IgD-negative memory B cell (primary cell): Measurements from ENCODE around the gene SEC22A. TPM values are rescaled to one million over a fixed set of nuclear protein-coding genes. Genes with fewer than 3 reads are reported as not detected.

Source experiments
- H3K27ac Mint-ChIP-seq, 3 donors: one replicate each; pipeline ENCODE4 v1.8.0; 2020 to 2022; ENCODE audit warnings: mild to moderate bottlenecking in 3 of 3, mixed read lengths in 3 of 3, moderate library complexity in 1 of 3
- H3K27me3 Mint-ChIP-seq: one replicate; pipeline ENCODE4 v1.8.0; 2021; ENCODE audit warnings: mixed read lengths
- H3K36me3 Mint-ChIP-seq: one replicate; pipeline ENCODE4 v1.8.0; 2020; ENCODE audit warnings: mild to moderate bottlenecking, mixed read lengths
- H3K4me1 Mint-ChIP-seq, 3 donors: one replicate each; pipeline ENCODE4 v1.8.0; 2020 to 2022; ENCODE audit warnings: mixed read lengths in 3 of 3, mild to moderate bottlenecking in 1 of 3
- H3K4me3 Mint-ChIP-seq, 4 donors: one replicate each; pipeline ENCODE4 v1.8.0; 2020 to 2022; ENCODE audit warnings: mild to moderate bottlenecking in 4 of 4, mixed read lengths in 4 of 4, moderate library complexity in 3 of 4
- H3K9me3 Mint-ChIP-seq, 3 donors: one replicate each; pipeline ENCODE4 v1.8.0; 2020 to 2021; ENCODE audit warnings: mixed read lengths in 3 of 3, mild to moderate bottlenecking in 1 of 3
- polyA plus RNA-seq: library from polyadenylated mRNA; unstranded; fragments of 300-500 nt; fragmentation: Illumina TruSeq; gene quantifications from one replicate; pipeline ENCODE4 v1.2.3, GENCODE V29; 2021

SEC22A gene
- polyA plus RNA-seq, 1 donor from 2014 or later = 10.9 TPM

DNA sequence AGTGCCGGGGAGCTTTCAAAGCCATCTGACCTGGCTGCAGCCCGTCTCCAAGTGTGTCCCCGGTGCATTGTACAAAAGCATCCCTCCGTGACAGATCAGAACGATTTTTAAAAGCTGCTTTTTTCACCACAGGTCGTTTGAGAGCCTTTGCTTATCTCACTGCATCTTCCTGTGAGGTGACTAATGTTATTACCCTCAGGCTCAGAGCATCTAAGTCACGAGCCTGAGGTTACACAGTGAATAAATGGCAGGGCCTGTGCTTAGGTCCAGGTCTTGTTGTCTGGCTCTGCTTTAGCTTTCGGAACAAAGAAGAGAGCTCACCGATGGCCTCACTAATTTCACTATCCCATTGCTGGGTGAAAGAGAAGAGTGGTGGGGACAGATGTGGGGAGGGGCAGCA, 83.3 kb downstream of the SEC22A start:
- peaks cover 0 to 3% (median 0%) of the 10 kb centered on the region in 3 donors for H3K9me3 Mint-ChIP-seq
- no peak overlapping the region for H3K4me3 Mint-ChIP-seq
- peaks cover 2% of the 10 kb centered on the region for H3K27me3 Mint-ChIP-seq
- H3K36me3 Mint-ChIP-seq = peaks cover 6% of the 10 kb centered on the region
- no peak overlapping the region for H3K27ac Mint-ChIP-seq
- peaks cover 0 to 2% (median 0%) of the 10 kb centered on the region in 3 donors for H3K4me1 Mint-ChIP-seq

DNA sequence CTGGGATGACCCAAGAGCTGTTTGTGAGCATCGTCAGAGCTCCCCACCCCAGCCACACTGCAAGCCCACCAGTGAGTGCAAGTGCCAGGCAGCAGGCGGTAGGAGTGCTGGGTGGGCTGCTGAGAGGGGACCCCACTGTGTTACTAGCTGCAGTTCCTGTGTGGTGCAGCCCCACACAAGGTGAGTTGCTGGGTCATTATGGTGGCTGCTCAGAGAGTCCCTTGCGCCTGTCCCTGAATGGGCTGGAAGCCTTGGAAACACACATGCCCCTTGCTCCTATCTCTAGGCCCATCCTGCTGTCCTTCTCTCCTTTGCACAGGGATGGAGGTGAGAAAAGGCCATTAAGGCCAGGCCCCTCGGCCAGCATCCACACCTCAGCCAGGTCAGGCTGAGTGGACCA, 83.7 kb downstream of the SEC22A start:
- H3K36me3 Mint-ChIP-seq = peaks cover 3% of the 10 kb centered on the region
- peaks cover 0 to 3% (median 0%) of the 10 kb centered on the region in 3 donors for H3K9me3 Mint-ChIP-seq
- H3K4me3 Mint-ChIP-seq = no peak overlapping the region
- peaks cover 0 to 3% (median 0%) of the 10 kb centered on the region in 3 donors for H3K4me1 Mint-ChIP-seq
- peaks cover 2% of the 10 kb centered on the region for H3K27me3 Mint-ChIP-seq
- no peak overlapping the region for H3K27ac Mint-ChIP-seq

DNA sequence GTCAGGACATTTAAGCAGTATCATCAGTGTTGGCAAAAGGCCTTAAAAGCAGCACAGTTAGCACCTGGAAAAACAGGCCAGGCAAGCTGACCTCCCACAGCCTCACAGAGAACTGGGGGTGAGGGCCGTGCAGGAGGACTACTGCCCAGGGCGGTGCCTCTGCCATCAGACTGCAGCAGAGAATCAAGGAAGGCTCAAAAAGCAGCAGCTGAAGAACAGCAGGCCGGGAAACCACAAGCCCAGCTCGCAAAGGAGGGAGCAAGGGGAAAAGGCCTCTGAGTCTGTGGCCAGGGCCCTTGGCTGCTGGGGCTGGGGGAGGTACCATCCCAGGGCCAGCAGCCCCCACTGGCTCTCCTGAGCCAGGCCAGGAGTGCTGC, 84.2 kb downstream of the SEC22A start:
- Mint-ChIP-seq H3K27ac (no peak overlapping the region), H3K36me3 (peaks cover 3% of the 10 kb centered on the region), H3K4me3 (no peak overlapping the region), H3K27me3 (peaks cover 2% of the 10 kb centered on the region), H3K4me1 (peaks cover 0 to 3% (median 0%) of the 10 kb centered on the region in 3 donors), H3K9me3 (peaks cover 0 to 3% (median 0%) of the 10 kb centered on the region in 3 donors)

DNA sequence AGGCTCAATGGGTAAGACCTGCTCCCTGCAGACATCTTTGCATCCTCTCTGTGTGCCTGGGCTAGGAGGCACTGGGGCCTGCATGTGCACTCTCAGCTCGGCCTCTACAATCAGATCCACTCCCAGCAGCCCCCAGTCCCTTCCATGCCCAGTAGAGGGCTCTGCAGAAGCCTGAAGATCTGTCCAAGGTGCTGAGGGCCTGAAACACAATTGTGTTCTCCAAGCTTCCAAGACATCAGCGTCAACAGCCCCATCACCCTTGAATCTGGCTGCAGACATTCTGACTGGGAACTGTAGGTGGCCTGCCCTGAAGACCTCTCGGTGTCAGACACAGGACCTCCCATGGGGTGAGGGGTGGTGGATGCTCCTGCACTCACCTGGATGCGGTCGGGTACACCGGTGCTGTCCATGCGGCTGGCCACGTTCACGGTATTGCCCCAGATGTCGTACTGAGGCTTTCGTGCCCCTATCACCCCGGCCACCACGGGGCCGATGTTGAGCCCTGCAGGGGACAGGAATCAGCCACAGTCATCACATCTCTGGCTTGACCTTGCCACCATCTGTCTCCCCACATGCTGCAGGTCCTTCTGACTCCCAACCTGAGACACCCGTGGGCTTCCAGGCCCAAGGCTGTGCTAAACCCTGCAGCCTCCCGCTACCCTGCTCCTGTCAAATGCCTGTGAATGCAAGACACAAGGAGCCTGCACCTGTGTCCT, 84.7 kb downstream of the SEC22A start:
- Mint-ChIP-seq H3K36me3 (peaks cover 5% of the 10 kb centered on the region), H3K4me1 (peaks cover 0 to 3% (median 0%) of the 10 kb centered on the region in 3 donors), H3K9me3 (peaks cover 0 to 3% (median 0%) of the 10 kb centered on the region in 3 donors), H3K27ac (no peak overlapping the region), H3K4me3 (no peak overlapping the region), H3K27me3 (peaks cover 2% of the 10 kb centered on the region)

DNA sequence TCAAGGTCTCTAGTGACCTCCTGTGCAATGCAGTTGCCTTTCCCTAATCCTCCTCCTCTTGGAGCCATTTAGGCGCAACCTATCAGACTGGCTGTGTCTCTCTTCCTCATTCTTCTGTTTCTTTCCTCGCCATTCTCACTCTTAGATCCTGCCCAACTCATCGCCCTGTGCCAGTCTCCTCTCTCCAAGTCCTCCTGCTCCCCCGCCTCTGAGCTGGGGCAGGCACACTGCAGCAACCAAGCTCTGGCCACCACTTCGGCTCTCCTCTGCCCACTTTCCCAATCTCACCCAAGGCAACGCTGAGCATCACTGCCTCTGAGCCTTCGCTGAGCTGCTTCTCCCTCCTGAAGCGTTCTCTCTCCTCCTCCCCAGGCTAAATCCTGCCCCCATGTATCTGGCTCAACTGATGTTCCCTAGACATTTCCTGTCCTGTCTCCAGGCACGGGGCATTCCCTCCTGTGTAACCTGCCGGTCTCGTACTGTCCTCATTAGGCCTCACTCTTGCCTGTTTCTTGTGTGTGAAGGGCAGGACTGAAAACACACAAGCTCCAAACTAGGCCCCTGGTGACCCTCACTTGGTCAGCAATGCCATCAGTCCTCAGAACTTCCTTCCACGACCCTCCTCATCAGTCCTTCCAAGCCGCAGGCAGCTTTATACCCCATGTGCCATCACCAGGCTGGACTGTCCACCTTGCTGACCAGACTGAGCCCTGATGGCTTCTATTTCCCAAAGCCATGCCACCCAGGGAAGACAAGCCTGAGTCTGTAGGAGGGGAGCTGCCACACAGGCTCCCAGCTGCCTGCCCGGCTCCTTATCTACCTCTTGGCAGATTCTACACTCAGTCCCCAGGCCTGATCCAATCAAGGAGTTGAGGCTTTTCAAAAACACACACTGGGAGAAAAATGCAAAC, 85.6 kb downstream of the SEC22A start:
- Mint-ChIP-seq H3K27ac (no peak overlapping the region), H3K36me3 (peaks cover 4% of the 10 kb centered on the region), H3K4me1 (peaks cover 0 to 3% (median 0%) of the 10 kb centered on the region in 3 donors), H3K4me3 (no peak overlapping the region), H3K9me3 (peaks cover 0 to 3% (median 0%) of the 10 kb centered on the region in 3 donors), H3K27me3 (peaks cover 2% of the 10 kb centered on the region)

DNA sequence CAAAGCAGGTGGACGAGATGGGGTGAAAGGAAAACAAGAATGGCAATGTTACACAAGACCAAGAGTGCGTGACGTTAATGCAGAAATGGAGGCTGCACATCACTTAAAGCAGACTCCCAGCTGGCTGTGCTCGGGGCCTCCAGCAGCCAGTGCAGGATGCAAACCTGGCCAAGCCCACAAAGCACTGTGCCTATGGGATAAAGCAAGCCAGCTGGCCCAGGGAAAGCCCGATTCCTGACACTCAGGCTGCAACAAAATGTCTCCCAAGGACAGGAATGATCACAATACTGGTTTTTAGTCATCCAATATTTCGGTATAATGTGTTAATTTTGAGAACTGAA, 86.2 kb downstream of the SEC22A start:
- Mint-ChIP-seq H3K4me1 (peaks cover 0 to 3% (median 0%) of the 10 kb centered on the region in 3 donors), H3K27me3 (peaks cover 2% of the 10 kb centered on the region)

DNA sequence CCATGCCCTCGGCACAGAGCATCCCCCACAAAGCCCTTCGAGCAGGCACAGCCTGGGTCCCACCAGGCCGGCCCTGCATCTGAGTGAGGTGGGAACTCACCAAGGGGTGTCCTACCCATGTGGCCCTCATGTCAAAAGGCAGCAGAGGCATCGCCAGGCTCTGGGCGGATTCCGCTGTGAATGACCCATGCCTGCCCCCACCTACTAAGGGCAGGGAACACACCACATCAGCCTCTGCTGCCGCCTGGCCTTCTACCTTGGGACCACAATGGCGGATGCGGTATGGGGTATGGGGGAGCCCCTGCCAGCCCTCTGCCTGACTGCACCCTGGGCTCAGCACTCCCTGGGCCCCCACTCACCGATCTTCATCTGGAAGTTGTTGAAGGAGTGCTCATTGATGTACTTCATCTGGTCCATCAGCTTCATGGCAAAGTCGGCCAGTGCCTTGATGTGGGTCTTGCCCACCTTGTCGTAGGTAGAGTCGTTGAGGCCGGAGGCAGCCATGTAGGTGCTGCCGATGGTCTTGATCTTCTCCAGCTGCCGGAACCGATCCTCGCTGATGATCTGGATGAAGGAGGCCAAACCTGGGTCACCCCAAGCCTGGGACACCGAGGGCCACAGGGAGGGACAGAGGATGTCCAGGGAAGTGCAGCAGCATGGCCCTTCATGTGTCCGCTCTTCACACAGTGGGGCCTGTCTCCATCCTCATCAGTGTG, 87.8 kb downstream of the SEC22A start:
- Mint-ChIP-seq H3K27ac (no peak overlapping the region), H3K4me3 (no peak overlapping the region), H3K4me1 (peaks cover 0 to 3% (median 0%) of the 10 kb centered on the region in 3 donors), H3K36me3 (peaks cover 3% of the 10 kb centered on the region), H3K27me3 (peaks cover 5% of the 10 kb centered on the region), H3K9me3 (peaks cover 0 to 3% (median 0%) of the 10 kb centered on the region in 3 donors)

More for the DNA sequence above, 86.2 kb downstream of the SEC22A start:
- peaks cover 2% of the 10 kb centered on the region for H3K36me3 Mint-ChIP-seq
- peaks cover 0 to 3% (median 0%) of the 10 kb centered on the region in 3 donors for H3K9me3 Mint-ChIP-seq
- H3K27ac Mint-ChIP-seq = no peak overlapping the region
- no peak overlapping the region for H3K4me3 Mint-ChIP-seq

DNA sequence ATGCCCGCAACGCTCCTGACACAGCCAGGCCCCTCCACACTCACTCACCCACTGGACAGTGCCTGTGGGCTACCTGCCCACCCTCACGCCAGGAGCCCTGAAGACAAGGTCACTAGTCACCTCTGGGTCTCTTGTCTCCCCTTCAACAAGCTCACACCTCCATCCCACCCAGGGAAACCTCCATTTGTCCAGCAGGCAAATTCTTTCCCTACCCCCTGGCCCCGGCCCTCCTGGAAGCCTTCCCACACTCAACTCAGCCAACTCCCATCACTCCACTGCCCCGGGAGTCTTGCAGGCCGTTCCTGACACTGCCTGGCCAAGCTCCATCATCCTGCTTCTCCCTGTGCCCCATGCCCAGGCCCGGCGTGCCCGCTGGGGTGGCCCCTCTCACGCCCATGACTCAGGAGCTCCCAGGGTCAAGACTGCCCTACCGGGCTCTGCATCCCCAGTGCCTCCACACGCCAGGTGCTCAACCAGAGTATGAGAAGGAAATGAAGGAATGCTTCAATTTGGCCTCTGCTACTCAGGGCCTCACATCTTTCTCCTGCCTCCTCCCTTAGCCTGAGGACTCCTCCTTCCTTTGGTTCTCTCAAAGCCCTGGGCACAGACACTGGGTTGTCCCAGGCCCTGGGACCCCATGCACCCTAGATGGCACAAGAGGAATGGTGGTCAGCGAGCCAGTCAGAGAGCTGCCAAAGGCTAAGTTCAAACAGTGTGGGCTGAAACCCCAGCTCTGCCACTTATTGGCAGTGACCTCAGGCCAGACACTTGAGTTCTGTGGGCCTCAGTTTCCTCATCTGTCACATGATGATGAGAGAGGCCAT, 88.6 kb downstream of the SEC22A start:
- peaks cover 0 to 3% (median 0%) of the 10 kb centered on the region in 3 donors for H3K4me1 Mint-ChIP-seq
- peaks cover 0 to 3% (median 0%) of the 10 kb centered on the region in 3 donors for H3K9me3 Mint-ChIP-seq
- peak overlapping the region in 1 of 4 donors; percentile 55 for H3K4me3 Mint-ChIP-seq
- H3K36me3 Mint-ChIP-seq = peaks cover 3% of the 10 kb centered on the region
- H3K27ac Mint-ChIP-seq = no peak overlapping the region
- H3K27me3 Mint-ChIP-seq = peaks cover 5% of the 10 kb centered on the region

DNA sequence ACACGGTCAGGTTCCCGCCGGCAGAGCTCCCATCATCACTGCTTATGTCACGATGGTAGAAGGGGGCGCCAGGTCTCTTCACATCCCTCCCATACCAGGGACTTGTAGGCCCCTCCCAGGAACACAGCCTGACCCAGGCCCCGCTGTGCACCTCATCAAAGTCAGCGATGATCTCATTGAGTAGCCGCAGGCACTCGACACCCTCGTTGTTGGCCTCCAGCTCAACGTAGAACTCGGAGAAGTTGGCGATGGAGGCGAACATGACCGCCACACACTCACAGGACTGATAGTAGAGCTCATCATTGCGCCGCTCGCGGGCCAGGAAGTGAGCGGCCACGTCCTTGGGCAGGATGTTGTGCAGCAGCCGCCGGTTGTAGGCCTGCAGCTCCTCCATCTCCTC, 89.2 kb downstream of the SEC22A start:
- Mint-ChIP-seq H3K36me3 (peaks cover 3% of the 10 kb centered on the region), H3K4me3 (no peak overlapping the region), H3K27ac (no peak overlapping the region), H3K9me3 (peaks cover 0 to 3% (median 0%) of the 10 kb centered on the region in 3 donors), H3K27me3 (peaks cover 5% of the 10 kb centered on the region), H3K4me1 (peaks cover 0 to 3% (median 0%) of the 10 kb centered on the region in 3 donors)

DNA sequence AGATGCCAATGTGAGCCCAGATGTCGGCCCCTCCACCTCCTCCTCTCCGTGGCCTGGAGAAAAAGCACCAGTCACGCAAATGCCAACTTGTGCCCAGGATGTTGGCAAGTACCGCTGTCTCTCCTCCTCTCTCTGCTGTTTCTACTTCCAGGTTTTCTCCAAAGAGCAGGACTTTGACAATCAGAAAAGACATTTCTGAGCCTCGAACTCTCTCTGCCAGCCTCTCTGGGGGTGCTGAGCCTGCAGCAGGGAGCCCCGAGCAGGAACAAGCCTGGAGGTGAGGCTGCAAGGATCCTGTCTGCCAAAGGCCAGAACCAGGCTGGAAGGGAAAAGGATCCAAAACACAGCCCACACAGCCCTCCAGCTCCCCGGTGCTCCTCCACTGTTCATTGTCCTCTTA, 89.7 kb downstream of the SEC22A start:
- H3K4me3 Mint-ChIP-seq = no peak overlapping the region
- H3K36me3 Mint-ChIP-seq = peaks cover 3% of the 10 kb centered on the region
- peaks cover 0 to 3% (median 0%) of the 10 kb centered on the region in 3 donors for H3K4me1 Mint-ChIP-seq
- peaks cover 0 to 3% (median 0%) of the 10 kb centered on the region in 3 donors for H3K9me3 Mint-ChIP-seq
- H3K27me3 Mint-ChIP-seq = peaks cover 5% of the 10 kb centered on the region
- H3K27ac Mint-ChIP-seq = no peak overlapping the region

DNA sequence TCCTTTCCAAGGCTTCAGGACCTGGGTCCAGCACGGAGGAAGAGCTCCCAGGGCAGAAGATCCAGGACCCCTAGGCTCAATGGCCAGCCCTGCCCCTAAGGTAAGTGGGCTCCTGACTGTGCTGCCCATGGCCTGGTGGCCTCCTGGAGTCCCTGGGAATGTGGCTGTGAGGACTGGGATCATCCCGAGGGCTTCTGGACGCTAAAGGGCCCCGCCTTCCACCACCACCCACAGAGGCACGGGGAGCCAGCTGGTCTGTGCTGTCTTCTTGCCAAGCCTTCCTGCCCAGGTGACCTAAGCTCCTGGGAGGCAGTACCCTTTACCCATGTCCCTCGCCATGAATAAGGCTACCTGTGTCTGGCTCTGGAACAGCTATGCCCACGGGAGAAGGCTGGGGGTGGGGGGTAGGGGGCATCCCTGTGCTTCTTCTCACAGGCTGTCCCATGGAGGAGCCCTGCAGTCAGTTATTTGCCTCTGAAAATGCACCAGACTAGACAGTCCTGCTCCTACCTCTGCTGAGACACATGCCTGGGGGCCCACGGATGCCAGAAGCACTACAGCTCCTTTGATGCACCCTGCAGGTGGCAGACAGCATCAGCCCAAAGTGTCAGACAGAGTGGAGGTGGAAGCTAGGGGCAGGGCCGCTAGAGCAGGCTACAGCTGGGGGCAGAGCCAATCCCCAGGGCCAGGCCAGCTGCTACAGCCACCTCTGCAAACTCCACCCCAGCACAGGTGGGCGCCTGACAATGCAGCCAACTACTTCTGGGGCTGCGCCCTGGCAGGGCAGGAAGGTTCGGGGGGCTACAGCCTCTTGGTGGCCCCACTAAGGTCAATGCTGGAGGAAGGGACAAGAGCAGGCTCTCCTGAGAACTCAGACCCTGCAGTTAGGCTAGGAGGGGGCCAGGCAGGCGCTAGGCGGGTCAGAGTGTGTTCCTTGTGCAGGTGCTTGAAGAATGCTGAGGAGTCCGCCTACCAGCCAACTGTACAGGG, 90.9 kb downstream of the SEC22A start:
- peaks cover 3% of the 10 kb centered on the region for H3K36me3 Mint-ChIP-seq
- no peak overlapping the region for H3K27ac Mint-ChIP-seq
- peaks cover 4% of the 10 kb centered on the region for H3K27me3 Mint-ChIP-seq
- no peaks in the 10 kb centered on the region for H3K9me3 Mint-ChIP-seq
- H3K4me3 Mint-ChIP-seq = no peak overlapping the region
- peaks cover 0 to 3% (median 0%) of the 10 kb centered on the region in 3 donors for H3K4me1 Mint-ChIP-seq

DNA sequence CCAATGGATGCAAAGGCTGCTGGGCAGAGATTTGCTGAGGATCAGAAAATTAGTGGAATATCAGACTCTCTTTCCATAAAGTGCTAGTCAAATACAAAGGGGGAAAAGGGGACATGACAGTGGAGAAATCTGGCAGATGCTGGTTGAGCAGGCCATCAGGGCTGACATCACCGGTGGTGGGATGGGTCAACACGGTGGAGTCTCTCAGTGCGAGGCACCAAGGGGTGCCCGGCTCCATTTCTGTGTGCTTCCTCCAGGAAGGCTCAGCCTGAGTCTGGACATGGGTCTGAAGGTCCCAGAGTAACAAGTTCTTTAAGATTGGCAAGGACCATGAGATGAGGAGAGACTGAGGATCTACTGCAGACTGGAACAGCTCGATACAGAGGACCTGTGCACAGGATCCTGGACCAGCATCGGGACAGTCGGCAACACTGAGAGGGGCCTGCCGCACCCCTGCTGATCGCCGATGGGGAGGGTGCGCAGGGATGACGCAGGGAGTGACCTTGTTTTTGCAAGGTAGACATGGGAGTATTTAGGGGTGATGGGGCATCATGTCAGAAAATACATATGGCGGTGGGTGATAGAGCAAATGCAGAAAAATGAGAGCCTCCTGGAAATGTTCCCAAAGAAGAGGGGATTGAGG, 92.7 kb downstream of the SEC22A start:
- Mint-ChIP-seq H3K4me3 (no peak overlapping the region), H3K9me3 (no peaks in the 10 kb centered on the region), H3K4me1 (peaks cover 0 to 3% (median 0%) of the 10 kb centered on the region in 3 donors), H3K27ac (no peak overlapping the region), H3K36me3 (peaks cover 5% of the 10 kb centered on the region), H3K27me3 (peaks cover 4% of the 10 kb centered on the region)
